Measurements from ENCODE around the gene FRS2. TPM values are rescaled to one million over a fixed set of nuclear protein-coding genes. Genes with fewer than 3 reads are reported as not detected.
A peak's percentile ranks its signal among the peaks of the same experiment; 100 is the strongest.

Gene FRS2
- total and polyA plus RNA-seq, 4 experiments from 2014 or later = 8.6 to 22.2 (median 15.3) TPM

- no peak overlapping the region for H3K27ac ChIP-seq (ENCODE audit: low read depth, low read length)
- Mint-ChIP-seq H3K36me3 (peaks cover under 1 to 9% of the 10 kb centered on the region in 2 donors), H3K27me3 (no peaks in the 10 kb centered on the region), H3K4me3 (no peak overlapping the region), H3K4me1 (peaks cover 0 to 9% (median 6%) of the 10 kb centered on the region in 4 donors), H3K9me3 (peaks cover 0 to 5% (median under 1%) of the 10 kb centered on the region in 8 donors), H3K27ac (peak overlapping the region in 3 of 7 donors; percentile 11 to 84 (median 31))
- no peaks in the 10 kb centered on the region for H3K36me3 ChIP-seq (ENCODE audit: insufficient read depth, low read length)
- no peaks in the 10 kb centered on the region for H3K4me1 ChIP-seq (ENCODE audit: insufficient read depth, low read length)
- no peak overlapping the region for H3K4me3 ChIP-seq (ENCODE audit: low read length in 2 of 2)
- intact Hi-C loops (cut with micrococcal nuclease) = no loop called here
- ChIA-PET POLR2A (ENCODE audit: partially characterized antibody) (no interaction called here), CTCF (ENCODE audit: partially characterized antibody) (no interaction called here)
- no peaks in the 10 kb centered on the region for H3K9me3 ChIP-seq (ENCODE audit: control insufficient read depth in 1 of 2, low read length in 2 of 2)
- no peak for DNase-seq
- no peaks in the 10 kb centered on the region for H3K27me3 ChIP-seq (ENCODE audit: insufficient read depth, low read length)
Measured at GRCh38 chr12:69548687-69549086, 78.5 kb downstream of the FRS2 start.

- Mint-ChIP-seq H3K4me3 (no peak overlapping the region), H3K36me3 (peaks cover 4% of the 10 kb centered on the region in 2 donors), H3K27ac (peak overlapping the region in 1 of 7 donors; percentile 51), H3K9me3 (no peaks in the 10 kb centered on the region), H3K27me3 (no peaks in the 10 kb centered on the region), H3K4me1 (peaks cover 0 to 9% (median 5%) of the 10 kb centered on the region in 4 donors)
- ChIA-PET POLR2A (ENCODE audit: partially characterized antibody) (no interaction called here), CTCF (ENCODE audit: partially characterized antibody) (no interaction called here)
- Histone ChIP-seq H3K27ac (ENCODE audit: low read depth, low read length) (no peak overlapping the region), H3K27me3 (ENCODE audit: insufficient read depth, low read length) (no peaks in the 10 kb centered on the region), H3K4me1 (ENCODE audit: insufficient read depth, low read length) (no peaks in the 10 kb centered on the region), H3K4me3 (ENCODE audit: low read length in 2 of 2) (no peak overlapping the region), H3K9me3 (ENCODE audit: control insufficient read depth in 1 of 2, low read length in 2 of 2) (no peaks in the 10 kb centered on the region), H3K36me3 (ENCODE audit: insufficient read depth, low read length) (no peaks in the 10 kb centered on the region)
- intact Hi-C loops (cut with micrococcal nuclease) = no loop called here
- DNase-seq = no peak
Measured at GRCh38 chr12:69550569-69551350, 80.6 kb downstream of the FRS2 start.

DNA sequence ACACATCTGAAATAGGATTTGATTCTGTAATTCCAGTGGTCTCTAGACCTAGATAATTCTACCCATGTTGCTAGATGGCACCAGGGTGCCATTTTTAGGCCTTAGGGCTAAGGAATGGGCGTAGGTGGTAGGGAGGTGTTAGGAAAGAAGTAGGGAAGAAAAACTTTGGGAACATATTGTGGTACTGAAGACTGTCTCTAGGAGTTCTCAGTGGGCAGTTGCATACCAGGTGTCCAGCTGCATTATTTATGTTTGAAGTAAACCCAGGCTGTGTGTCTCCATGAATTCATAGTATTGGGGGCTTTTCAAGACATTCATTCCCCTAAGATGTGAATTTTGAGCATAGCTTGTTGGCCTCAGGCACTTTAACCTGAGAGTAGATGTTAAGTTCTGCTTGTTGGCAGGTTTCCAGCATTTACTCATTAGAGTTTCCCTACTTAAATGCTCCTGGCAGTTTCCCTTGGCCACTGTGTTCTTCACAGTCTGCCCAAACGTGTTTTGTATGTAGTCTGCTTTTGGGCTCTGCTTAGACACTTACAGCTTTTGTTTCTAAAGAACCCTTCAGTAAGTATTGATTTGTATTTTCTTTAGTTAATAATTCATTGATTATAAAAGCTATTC is 83.5 kb downstream of the FRS2 start:
- no peaks in the 10 kb centered on the region for H3K9me3 ChIP-seq (ENCODE audit: control insufficient read depth in 1 of 2, low read length in 2 of 2)
- peak overlapping the region in 1 of 7 donors; percentile 4 for H3K27ac Mint-ChIP-seq
- H3K36me3 ChIP-seq (ENCODE audit: insufficient read depth, low read length) = no peaks in the 10 kb centered on the region
- CTCF ChIA-PET (ENCODE audit: partially characterized antibody) = interaction anchor here (0.6 to 4.4 kb wide), 2 partner anchors 17 to 197 kb away, joined by 4 to 24 read pairs; no protein-coding TSS in a partner anchor
- H3K4me3 Mint-ChIP-seq = no peak overlapping the region
- H3K4me1 Mint-ChIP-seq = peaks cover 0 to 5% (median 2%) of the 10 kb centered on the region in 4 donors
- intact Hi-C loops (cut with micrococcal nuclease) = no loop called here
- H3K9me3 Mint-ChIP-seq = no peaks in the 10 kb centered on the region
- H3K27me3 Mint-ChIP-seq = no peaks in the 10 kb centered on the region
- POLR2A ChIA-PET (ENCODE audit: partially characterized antibody) = no interaction called here
- no peak overlapping the region for H3K4me3 ChIP-seq (ENCODE audit: low read length in 2 of 2)
- H3K36me3 Mint-ChIP-seq = peaks cover 4% of the 10 kb centered on the region in 2 donors
- no peak for DNase-seq
- no peaks in the 10 kb centered on the region for H3K27me3 ChIP-seq (ENCODE audit: insufficient read depth, low read length)
- H3K27ac ChIP-seq (ENCODE audit: low read depth, low read length) = no peak overlapping the region
- H3K4me1 ChIP-seq (ENCODE audit: insufficient read depth, low read length) = no peaks in the 10 kb centered on the region

DNA sequence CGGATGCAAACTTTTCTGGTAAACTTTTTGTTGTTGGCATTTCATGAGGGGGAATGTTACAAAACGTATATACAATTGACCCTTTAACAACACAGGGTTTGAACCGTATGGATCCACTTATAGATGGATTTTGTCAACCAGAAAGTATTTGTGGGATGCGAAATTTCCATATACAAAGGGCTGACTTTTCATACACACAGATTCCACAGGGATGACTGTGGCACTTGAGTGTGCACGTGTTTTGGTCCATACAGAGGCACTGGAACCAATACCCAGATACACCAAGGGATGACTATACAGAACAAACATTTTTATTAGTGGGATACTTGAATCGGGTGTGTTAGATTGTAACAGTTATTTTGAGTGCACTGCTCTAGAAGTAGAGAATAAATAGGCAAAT is 85.3 kb downstream of the FRS2 start:
- Histone ChIP-seq H3K27ac (ENCODE audit: low read depth, low read length) (no peak overlapping the region), H3K27me3 (ENCODE audit: insufficient read depth, low read length) (no peaks in the 10 kb centered on the region), H3K36me3 (ENCODE audit: insufficient read depth, low read length) (no peaks in the 10 kb centered on the region), H3K4me3 (ENCODE audit: low read length in 2 of 2) (no peak overlapping the region), H3K9me3 (ENCODE audit: control insufficient read depth in 1 of 2, low read length in 2 of 2) (no peaks in the 10 kb centered on the region), H3K4me1 (ENCODE audit: insufficient read depth, low read length) (no peaks in the 10 kb centered on the region)
- Mint-ChIP-seq H3K36me3 (peaks cover 4% of the 10 kb centered on the region in 2 donors), H3K4me1 (peaks cover 0 to 3% (median 1%) of the 10 kb centered on the region in 4 donors), H3K27ac (peak overlapping the region in 1 of 7 donors; percentile 17), H3K4me3 (no peak overlapping the region), H3K27me3 (no peaks in the 10 kb centered on the region), H3K9me3 (no peaks in the 10 kb centered on the region)
- CTCF ChIA-PET (ENCODE audit: partially characterized antibody) = interaction anchor here (0.6 to 4.4 kb wide), 4 partner anchors 15 to 198 kb away, joined by 4 to 24 read pairs (median 5); no protein-coding TSS in a partner anchor
- DNase-seq = no peak
- POLR2A ChIA-PET (ENCODE audit: partially characterized antibody) = no interaction called here
- intact Hi-C loops (cut with micrococcal nuclease) = no loop called here

- no peak overlapping the region for H3K27ac Mint-ChIP-seq
- ChIA-PET CTCF (ENCODE audit: partially characterized antibody) (interaction anchor here (1.2 to 4.4 kb wide), 2 partner anchors 14 to 198 kb away, joined by 4 to 24 read pairs; no protein-coding TSS in a partner anchor), POLR2A (ENCODE audit: partially characterized antibody) (no interaction called here)
- no peaks in the 10 kb centered on the region for H3K9me3 ChIP-seq (ENCODE audit: control insufficient read depth in 1 of 2, low read length in 2 of 2)
- H3K9me3 Mint-ChIP-seq = no peaks in the 10 kb centered on the region
- no peaks in the 10 kb centered on the region for H3K27me3 ChIP-seq (ENCODE audit: insufficient read depth, low read length)
- peaks cover 0 to 5% (median 1%) of the 10 kb centered on the region in 4 donors for H3K4me1 Mint-ChIP-seq
- peaks cover 2 to 4% of the 10 kb centered on the region in 2 donors for H3K36me3 Mint-ChIP-seq
- intact Hi-C loops (cut with micrococcal nuclease) = no loop called here
- no peaks in the 10 kb centered on the region for H3K36me3 ChIP-seq (ENCODE audit: insufficient read depth, low read length)
- H3K4me1 ChIP-seq (ENCODE audit: insufficient read depth, low read length) = no peaks in the 10 kb centered on the region
- H3K27me3 Mint-ChIP-seq = no peaks in the 10 kb centered on the region
- H3K27ac ChIP-seq (ENCODE audit: low read depth, low read length) = no peak overlapping the region
- H3K4me3 Mint-ChIP-seq = no peak overlapping the region
- no peak for DNase-seq
- H3K4me3 ChIP-seq (ENCODE audit: low read length in 2 of 2) = no peak overlapping the region
Measured at GRCh38 chr12:69556383-69556782, 86.2 kb downstream of the FRS2 start.

- Mint-ChIP-seq H3K36me3 (peaks cover 0 to 10% of the 10 kb centered on the region in 2 donors), H3K27ac (peak overlapping the region in 1 of 7 donors; percentile 42), H3K4me1 (peaks cover 0 to 5% (median 3%) of the 10 kb centered on the region in 4 donors), H3K4me3 (no peak overlapping the region), H3K9me3 (peaks cover 0 to 2% (median 0%) of the 10 kb centered on the region in 8 donors), H3K27me3 (no peaks in the 10 kb centered on the region)
- H3K9me3 ChIP-seq (ENCODE audit: control insufficient read depth in 1 of 2, low read length in 2 of 2) = no peaks in the 10 kb centered on the region
- no peaks in the 10 kb centered on the region for H3K27me3 ChIP-seq (ENCODE audit: insufficient read depth, low read length)
- H3K36me3 ChIP-seq (ENCODE audit: insufficient read depth, low read length) = no peaks in the 10 kb centered on the region
- intact Hi-C loops (cut with micrococcal nuclease) = no loop called here
- DNase-seq = no peak
- ChIA-PET CTCF (ENCODE audit: partially characterized antibody) (interaction anchor here (1.6 to 2.3 kb wide), 2 partner anchors 8 to 273 kb away, joined by 4 to 7 read pairs; no protein-coding TSS in a partner anchor), POLR2A (ENCODE audit: partially characterized antibody) (interaction anchor here (0.7 kb wide), 1 partner anchor 232 kb away, joined by 3 read pairs; no protein-coding TSS in a partner anchor)
- H3K4me3 ChIP-seq (ENCODE audit: low read length in 2 of 2) = no peak overlapping the region
- no peaks in the 10 kb centered on the region for H3K4me1 ChIP-seq (ENCODE audit: insufficient read depth, low read length)
- no peak overlapping the region for H3K27ac ChIP-seq (ENCODE audit: low read depth, low read length)
Measured at GRCh38 chr12:69563166-69563762, 93.1 kb downstream of the FRS2 start.

- ChIA-PET CTCF (ENCODE audit: partially characterized antibody) (interaction anchor here (1.4 to 7.5 kb wide), 5 partner anchors 17 to 410 kb away, joined by 3 to 66 read pairs (median 8); no protein-coding TSS in a partner anchor), POLR2A (ENCODE audit: partially characterized antibody) (interaction anchor here (1.3 kb wide), 1 partner anchor 236 kb away, joined by 5 read pairs; no protein-coding TSS in a partner anchor)
- no peaks in the 10 kb centered on the region for H3K36me3 ChIP-seq (ENCODE audit: insufficient read depth, low read length)
- H3K27ac ChIP-seq (ENCODE audit: low read depth, low read length) = no peak overlapping the region
- no peaks in the 10 kb centered on the region for H3K27me3 ChIP-seq (ENCODE audit: insufficient read depth, low read length)
- H3K4me1 Mint-ChIP-seq = peaks cover 0 to 4% (median 3%) of the 10 kb centered on the region in 4 donors
- H3K9me3 ChIP-seq (ENCODE audit: control insufficient read depth in 1 of 2, low read length in 2 of 2) = no peaks in the 10 kb centered on the region
- no peak overlapping the region for H3K4me3 Mint-ChIP-seq
- peaks cover 0 to 2% (median 0%) of the 10 kb centered on the region in 8 donors for H3K9me3 Mint-ChIP-seq
- no peaks in the 10 kb centered on the region for H3K27me3 Mint-ChIP-seq
- H3K36me3 Mint-ChIP-seq = peaks cover 7 to 29% of the 10 kb centered on the region in 2 donors
- intact Hi-C loops (cut with micrococcal nuclease) = no loop called here
- H3K4me1 ChIP-seq (ENCODE audit: insufficient read depth, low read length) = no peaks in the 10 kb centered on the region
- no peak for DNase-seq
- H3K27ac Mint-ChIP-seq = peak overlapping the region in 5 of 7 donors; percentile 6 to 86 (median 54)
- no peak overlapping the region for H3K4me3 ChIP-seq (ENCODE audit: low read length in 2 of 2)
Measured at GRCh38 chr12:69566603-69567002, 96.4 kb downstream of the FRS2 start.
